K562 (cell line): ENCODE data around the gene OST4. TPM values are rescaled to one million over a fixed set of nuclear protein-coding genes. Genes with fewer than 3 reads are reported as not detected.

ENCODE experiments used
- CHD1 ChIP-seq: fragments of 200-600 bp; sonication (generic); IDR thresholded peaks from one replicate; pipeline ENCODE4 v1.6.1; 2012; ENCODE audit warnings: mild to moderate bottlenecking, moderate library complexity, low read length, inconsistent platforms
- E2F6 ChIP-seq, 2 experiments: IDR thresholded peaks; 2 replicates each; pipeline ENCODE4 v1.6.1; 2011; ENCODE audit warnings: borderline replicate concordance in 1 of 2, control low read depth in 1 of 2, low read depth in 1 of 2, low read length in 1 of 2, mild to moderate bottlenecking in 1 of 2, mixed read lengths in 1 of 2, moderate library complexity in 1 of 2; ENCODE audit not compliant: insufficient read depth in 1 of 2, insufficient read length in 1 of 2, poor library complexity in 1 of 2, severe bottlenecking in 1 of 2; ENCODE audit errors: extremely low read depth in 1 of 2
- ETS1 ChIP-seq: conservative IDR thresholded peaks from 2 replicates; pipeline ENCODE4 v1.6.1; 2011; ENCODE audit warnings: low read depth, mild to moderate bottlenecking, low read length; ENCODE audit not compliant: control insufficient read depth
- ETV5 ChIP-seq: sonication (generic); formaldehyde crosslinking; IDR thresholded peaks from 2 replicates; pipeline ENCODE4 v1.4.0; 2020; ENCODE audit warnings: low read depth, mild to moderate bottlenecking, missing genetic modification reagents
- ETV6 ChIP-seq, 3 experiments: fragments of 150-350 bp in 1 of 3; sonication (generic) in 1 of 3; formaldehyde crosslinking in 1 of 3; IDR thresholded peaks; 2 replicates each; pipeline versions ENCODE4 v1.6.1 to v1.8.0; 2014 to 2022; ENCODE audit warnings: borderline replicate concordance in 2 of 3, low read depth in 2 of 3, antibody characterized with exemption in 1 of 3, low read length in 1 of 3, mild to moderate bottlenecking in 1 of 3, missing genetic modification reagents in 1 of 3
- FOXK1 ChIP-seq: sonication (generic); formaldehyde crosslinking; IDR thresholded peaks from 2 replicates; pipeline ENCODE4 v1.8.0; 2022; ENCODE audit warnings: missing genetic modification reagents, mild to moderate bottlenecking, borderline replicate concordance
- FUS ChIP-seq: fragments of 200-400 bp; formaldehyde crosslinking; optimal IDR thresholded peaks from 2 replicates; pipeline ENCODE3; 2017; ENCODE audit warnings: low read depth, low read length
- HNRNPH1 ChIP-seq: fragments of 200-400 bp; formaldehyde crosslinking; optimal IDR thresholded peaks from 2 replicates; pipeline ENCODE3; 2017; ENCODE audit warnings: low read depth, mild to moderate bottlenecking, low read length, moderate library complexity
- KAT2B ChIP-seq: IDR thresholded peaks from one replicate; pipeline ENCODE4 v1.6.1; 2012; ENCODE audit warnings: low read depth, mild to moderate bottlenecking, control low read depth, inconsistent platforms, low read length, moderate library complexity
- MAZ ChIP-seq, 2 experiments: fragments of 450-650 bp in 1 of 2; sonication (generic) in 1 of 2; formaldehyde crosslinking; IDR thresholded peaks in 1 of 2; conservative IDR thresholded peaks in 1 of 2; 2 replicates each; pipeline versions ENCODE4 v1.4.0 to v1.5.0; 2020; ENCODE audit warnings: mild to moderate bottlenecking in 1 of 2, missing genetic modification reagents in 1 of 2
- NCOA1 ChIP-seq: fragments of 450-650 bp; IDR thresholded peaks from 2 replicates; pipeline ENCODE4 v1.6.1; 2016; ENCODE audit warnings: low read depth
- PHB ChIP-seq: fragments of 250-450 bp; sonication (Bioruptor Pico); IDR thresholded peaks from 2 replicates; pipeline ENCODE4 v1.5.0; 2021
- PHF20 ChIP-seq: fragments of 450-650 bp; IDR thresholded peaks from 2 replicates; pipeline ENCODE4 v1.6.1; 2018; ENCODE audit not compliant: partially characterized antibody
- PHF21A ChIP-seq: fragments of 450-650 bp; IDR thresholded peaks from 2 replicates; pipeline ENCODE4 v1.6.1; 2017; ENCODE audit warnings: low read depth, borderline replicate concordance
- RCOR1 ChIP-seq, 2 experiments: IDR thresholded peaks; 2 replicates each; pipeline ENCODE4 v1.6.1; 2012; ENCODE audit warnings: low read depth in 2 of 2, low read length in 2 of 2, borderline replicate concordance in 1 of 2, improper control_type of control experiment in 1 of 2
- SAFB ChIP-seq: fragments of 200-400 bp; formaldehyde crosslinking; IDR thresholded peaks from 2 replicates; pipeline ENCODE4 v1.6.1; 2017; ENCODE audit warnings: low read depth, low read length, borderline replicate concordance
- SAP30 ChIP-seq: fragments of 200-600 bp; sonication (generic); IDR thresholded peaks from 2 replicates; pipeline ENCODE4 v1.6.1; 2012; ENCODE audit warnings: borderline replicate concordance, low read depth, mild to moderate bottlenecking, moderate library complexity, low read length, control low read depth, inconsistent platforms; ENCODE audit not compliant: insufficient read depth, poor library complexity, severe bottlenecking
- ZBED1 ChIP-seq: IDR thresholded peaks from 2 replicates; pipeline ENCODE4 v1.6.1; 2014
- ZBTB1 ChIP-seq: sonication (generic); formaldehyde crosslinking; IDR thresholded peaks from 2 replicates; pipeline ENCODE4 v1.8.1; 2023; ENCODE audit warnings: missing genetic modification reagents, low read depth, mild to moderate bottlenecking, borderline replicate concordance
- ZC3H8 ChIP-seq: fragments of 450-650 bp; IDR thresholded peaks from 2 replicates; pipeline ENCODE4 v1.6.1; 2017
- ZNF644 ChIP-seq: fragments of 200-800 bp; sonication (Bioruptor generic); IDR thresholded peaks from 2 replicates; pipeline ENCODE4 v1.6.1; 2016; ENCODE audit warnings: low read depth, missing genetic modification characterization, missing compliant biosample characterization
- ZNF76 ChIP-seq: fragments of 250-450 bp; sonication (Bioruptor Pico); IDR thresholded peaks from 2 replicates; pipeline ENCODE4 v1.4.0; 2020; ENCODE audit warnings: mild to moderate bottlenecking, moderate library complexity, borderline replicate concordance
- polyA plus RNA-seq, 8 experiments: library from polyadenylated mRNA; depleted of rRNA in 4 of 8; stranded (reverse) in 5 of 8; unstranded in 3 of 8; fragments of >200 nt; fragmentation: Nextera tagmentation in 2 of 8; fragmentation: Illumina TruSeq in 1 of 8; extraction: Ambion mirVana in 2 of 8; extraction: Trizol in 1 of 8; gene quantifications; 2 replicates each; pipeline versions ENCODE4 v1.2.1 to v1.2.3, GENCODE V29; 2011 to 2014; ENCODE audit warnings: inconsistent platforms in 1 of 8, missing spikeins in 1 of 8
- total RNA-seq, 7 experiments: library from RNA; depleted of rRNA in 6 of 7; stranded (reverse); fragments of >200 nt in 6 of 7; fragmentation: Illumina TruSeq in 2 of 7; extraction: Trizol in 2 of 7; gene quantifications; 2 replicates each; pipeline versions ENCODE4 v1.2.1 to v1.2.3, GENCODE V29; 2011 to 2021; ENCODE audit warnings: low replicate concordance in 1 of 7
- TF ChIP-seq, protein P1 (sequence below): fragments of 250-450 bp; sonication (Bioruptor Pico); IDR thresholded peaks from 2 replicates; pipeline ENCODE4 v1.8.0; 2022; ENCODE audit warnings: inconsistent platforms

Gene OST4
- total and polyA plus RNA-seq, 9 of the 15 experiments (the other 6 are each of a cell fraction or from before 2014, with no cell fraction given): 186 to 1,155 (median 355) TPM

GRCh38 chr2:27086090-27086723 lies 14.8 kb upstream of the OST4 start (continued):
- peak; percentile 63 to 87 for TF ChIP-seq MAZ (CRISPR knock-in tag; conservative IDR thresholded peaks at IDR 0.05 in 1 of 2, IDR thresholded peaks at IDR 0.05 in 1 of 2)
- no peak for TF ChIP-seq FUS
- TF ChIP-seq KAT2B: no peak
- peak; percentile 90 to 94 for TF ChIP-seq E2F6 (IDR thresholded peaks at IDR 0.05; ENCODE audit: borderline replicate concordance in 1 of 2, extremely low read depth in 1 of 2, insufficient read depth in 1 of 2, insufficient read length in 1 of 2, low read depth in 1 of 2, low read length in 1 of 2, poor library complexity in 1 of 2, severe bottlenecking in 1 of 2)
- TF ChIP-seq ETV5 (CRISPR knock-in tag): peak; percentile 23
- no peak for TF ChIP-seq NCOA1
- TF ChIP-seq PHF20: peak; percentile 14
- TF ChIP-seq HNRNPH1: no peak
- TF ChIP-seq, protein P1, sequence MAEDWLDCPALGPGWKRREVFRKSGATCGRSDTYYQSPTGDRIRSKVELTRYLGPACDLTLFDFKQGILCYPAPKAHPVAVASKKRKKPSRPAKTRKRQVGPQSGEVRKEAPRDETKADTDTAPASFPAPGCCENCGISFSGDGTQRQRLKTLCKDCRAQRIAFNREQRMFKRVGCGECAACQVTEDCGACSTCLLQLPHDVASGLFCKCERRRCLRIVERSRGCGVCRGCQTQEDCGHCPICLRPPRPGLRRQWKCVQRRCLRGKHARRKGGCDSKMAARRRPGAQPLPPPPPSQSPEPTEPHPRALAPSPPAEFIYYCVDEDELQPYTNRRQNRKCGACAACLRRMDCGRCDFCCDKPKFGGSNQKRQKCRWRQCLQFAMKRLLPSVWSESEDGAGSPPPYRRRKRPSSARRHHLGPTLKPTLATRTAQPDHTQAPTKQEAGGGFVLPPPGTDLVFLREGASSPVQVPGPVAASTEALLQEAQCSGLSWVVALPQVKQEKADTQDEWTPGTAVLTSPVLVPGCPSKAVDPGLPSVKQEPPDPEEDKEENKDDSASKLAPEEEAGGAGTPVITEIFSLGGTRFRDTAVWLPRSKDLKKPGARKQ (CRISPR knock-in tag): 0 out of 2 replicates have a peak, but pooled peaks have one; percentile 54
- no peak for TF ChIP-seq ZBTB1 (CRISPR knock-in tag)
- TF ChIP-seq ZNF76: no peak
- no peak for TF ChIP-seq SAP30
- TF ChIP-seq ZC3H8: no peak
- TF ChIP-seq CHD1: peak; percentile 75
- no peak for TF ChIP-seq ZBED1
- TF ChIP-seq RCOR1 (IDR thresholded peaks at IDR 0.05; ENCODE audit: borderline replicate concordance in 1 of 2, low read depth in 2 of 2, low read length in 2 of 2): peak in 1 of 2 experiments; percentile 69; a peak in 2 of 4 replicates
- TF ChIP-seq ZNF644 (tag): no peak
- no peak for TF ChIP-seq PHB
- peak; percentile 77; the same call in 1 of the 2 replicates for TF ChIP-seq ETS1
- TF ChIP-seq PHF21A: no peak
- no peak for TF ChIP-seq FOXK1 (CRISPR knock-in tag)
- no peak for TF ChIP-seq ETV6 (IDR thresholded peaks at IDR 0.05; ENCODE audit: borderline replicate concordance in 1 of 2, low read depth in 2 of 2, low read length in 1 of 2)
- no peak for TF ChIP-seq ETV6 (CRISPR knock-in tag; IDR thresholded peaks at IDR 0.05; ENCODE audit: borderline replicate concordance)
- TF ChIP-seq SAFB: peak; percentile 92
